Astrocyte (in vitro differentiated cells and primary cell): ENCODE results near the gene DIP2C.

Source experiments
- CTCF ChIP-seq: IDR thresholded peaks from 2 replicates; pipeline ENCODE4 v1.5.1; 2011; ENCODE audit warnings: low read depth, mild to moderate bottlenecking, inconsistent platforms, low read length, moderate library complexity; ENCODE audit not compliant: insufficient read depth
- EZH2 ChIP-seq: IDR thresholded peaks from 2 replicates; pipeline ENCODE4 v1.6.1; 2012; ENCODE audit warnings: mild to moderate bottlenecking, low read length, inconsistent platforms; ENCODE audit not compliant: insufficient read depth

DNA sequence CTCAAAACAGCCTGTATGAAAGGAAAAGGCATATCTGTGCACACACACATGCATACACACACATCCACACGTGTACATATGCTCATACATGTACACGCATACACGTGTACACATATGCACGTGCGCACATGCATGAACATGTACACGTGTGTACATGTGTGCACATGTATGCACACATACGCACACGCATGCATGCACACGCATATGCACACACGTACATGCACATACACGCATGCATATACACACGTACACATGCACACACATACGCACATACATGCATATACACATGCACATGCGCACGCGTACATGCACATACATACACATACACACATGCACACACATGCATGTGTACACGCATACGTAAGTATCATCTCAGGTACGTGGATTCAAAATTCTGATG lies 19.4 kb downstream of the DIP2C start:
- TF ChIP-seq CTCF (no peak), EZH2 (no peak)
